HG02885 (cell line): ENCODE data around the gene GHR.

Experiments
- ATAC-seq: cut with Tn5 transposase; IDR thresholded peaks from one replicate; pipeline ENCODE4 v1.9.1; 2021; ENCODE audit warnings: mild to moderate bottlenecking; ENCODE audit not compliant: unreplicated experiment, poor library complexity

Gene GHR

GRCh38 chr5:42756606-42757601 is 333.7 kb downstream of the GHR start, which contains the start of gene CCDC152:
Gene CCDC152, plus strand, starts transcription at chr5:42756818. Its CDS starts 2,304 bp downstream, at chr5:42759122.
- peak; percentile 82 for ATAC-seq

DNA sequence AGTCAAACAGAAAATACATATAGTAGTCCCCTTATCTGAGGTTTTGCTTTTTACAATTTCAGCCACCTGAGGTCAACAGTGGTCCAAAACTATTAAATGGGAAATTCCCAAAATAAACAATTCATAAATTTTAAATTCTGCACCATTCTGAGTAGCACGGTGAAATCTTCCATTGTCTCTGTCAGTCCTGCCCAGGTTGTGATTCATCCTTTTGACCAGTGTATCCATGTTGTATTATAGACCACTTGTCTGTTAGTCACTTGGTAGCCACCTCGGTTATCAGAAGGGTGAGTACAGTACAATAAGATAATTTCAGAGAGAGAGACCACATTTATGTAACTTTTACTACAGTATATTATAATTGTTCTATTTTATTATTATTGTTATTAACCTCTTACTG is 336.2 kb downstream of the GHR start:
- ATAC-seq = no peak

DNA sequence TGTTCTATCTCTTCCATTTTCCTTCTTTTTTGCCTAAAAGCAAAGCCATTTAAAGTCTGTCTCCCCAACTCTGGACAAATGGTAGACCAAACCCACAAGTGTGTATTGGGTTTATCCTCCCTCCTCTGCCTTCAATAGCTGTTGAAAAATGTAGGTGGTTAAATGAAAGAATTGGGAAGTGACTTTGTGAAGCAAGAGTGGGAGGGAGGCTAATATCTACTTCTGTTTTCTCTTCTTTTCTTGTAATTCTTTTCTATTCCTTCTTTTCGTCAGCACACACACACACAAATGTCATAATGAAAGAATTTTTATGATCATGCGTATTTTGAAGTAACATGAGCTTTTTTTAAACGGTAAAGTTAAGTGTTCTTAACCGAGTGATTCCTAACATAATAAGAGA is 337.2 kb downstream of the GHR start:
- no peak for ATAC-seq

DNA sequence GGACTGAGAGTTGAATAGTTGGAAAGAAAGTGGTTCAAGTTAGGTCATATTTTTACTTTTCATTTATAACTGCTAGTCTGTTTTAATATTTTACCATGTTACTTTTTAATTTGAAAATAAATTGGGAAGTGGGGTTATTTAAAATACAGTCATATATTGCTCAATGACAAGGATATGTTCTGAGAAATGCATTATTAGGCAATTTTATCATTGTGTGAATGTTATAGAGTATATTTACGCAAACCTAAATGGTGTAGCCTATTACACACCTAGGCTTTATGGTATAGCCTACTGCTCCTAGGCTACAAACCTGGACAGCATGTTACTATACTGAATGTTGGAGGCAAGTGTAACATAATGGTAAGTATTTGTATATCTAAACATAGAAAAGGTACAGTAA is 338.6 kb downstream of the GHR start:
- no peak for ATAC-seq

DNA sequence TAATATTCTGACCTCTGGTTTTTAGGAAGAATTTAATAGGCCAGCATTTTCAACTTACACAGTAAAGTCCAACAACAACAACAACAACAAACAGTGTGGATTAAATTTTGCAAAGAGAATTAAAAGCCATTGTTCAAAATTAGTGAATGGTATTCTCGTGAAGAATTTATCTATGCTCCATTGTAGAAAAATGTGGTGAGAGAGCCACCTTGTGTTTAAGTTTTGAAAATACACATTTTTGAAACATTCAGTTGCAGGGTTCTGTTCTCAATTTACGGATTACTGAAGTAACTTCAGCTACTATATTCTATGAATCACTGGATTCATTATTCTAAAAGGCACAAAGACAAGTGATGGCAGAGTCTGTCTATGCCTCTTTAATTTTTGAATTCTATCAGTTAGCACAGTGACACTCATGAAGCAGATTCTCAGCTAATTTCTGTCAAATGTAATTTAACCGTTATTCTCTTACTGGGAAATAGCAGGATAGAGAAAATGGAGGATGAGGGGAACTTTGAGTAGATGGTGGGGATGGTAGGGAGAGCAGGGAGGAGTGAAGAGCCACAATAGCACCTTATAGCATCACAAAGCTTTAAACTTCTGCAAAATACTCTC is 344.4 kb downstream of the GHR start:
- peak; percentile 76 for ATAC-seq

DNA sequence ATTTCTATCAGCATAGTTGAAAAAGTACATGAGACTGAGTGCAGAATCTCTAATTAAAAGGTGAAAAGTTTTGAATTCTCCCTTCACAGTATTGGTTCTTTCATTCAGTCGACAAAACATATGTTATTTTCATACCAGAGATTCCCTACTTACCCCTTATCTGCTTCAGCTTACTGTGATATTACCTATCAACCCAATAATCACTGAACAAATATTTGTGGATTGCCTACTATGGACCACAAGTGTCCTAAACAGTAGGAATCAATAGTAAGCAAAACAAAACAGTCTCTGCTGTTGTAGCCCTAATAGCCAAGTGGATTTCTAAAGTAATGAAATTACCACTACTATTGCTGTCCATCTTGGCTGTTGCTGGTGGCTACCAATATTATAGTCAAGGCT is 344.9 kb downstream of the GHR start:
- no peak for ATAC-seq

GRCh38 chr5:42770003-42770402 is 346.8 kb downstream of the GHR start:
- ATAC-seq = no peak
